Testis (tissue), 3 donors: ENCODE data around the gene PCID2. TPM values are rescaled to one million over a fixed set of nuclear protein-coding genes. Genes with fewer than 3 reads are reported as not detected.

Source experiments
- DNase-seq: peaks from one replicate; pipeline ENCODE4 v3.0.0-alpha.2; 2019
- H3K27ac ChIP-seq, 2 donors: fragments of 200-600 bp; sonication (generic); one replicate each; pipeline ENCODE4 v1.5.1; 2019
- H3K27me3 ChIP-seq: fragments of 200-600 bp; sonication (generic); one replicate; pipeline ENCODE4 v1.5.1; 2019
- H3K36me3 ChIP-seq: fragments of 200-600 bp; sonication (generic); one replicate; pipeline ENCODE4 v1.5.1; 2017; ENCODE audit warnings: low read depth; ENCODE audit errors: missing control alignments
- H3K4me1 ChIP-seq: fragments of 200-600 bp; sonication (generic); one replicate; pipeline ENCODE4 v1.5.1; 2019
- H3K4me3 ChIP-seq, 2 donors: fragments of 200-600 bp; sonication (generic); one replicate each; pipeline ENCODE4 v1.5.1; 2017 to 2019
- H3K9me3 ChIP-seq: fragments of 200-600 bp; sonication (generic); one replicate; pipeline ENCODE4 v1.5.1; 2017
- POLR2A ChIP-seq: fragments of 450-650 bp; IDR thresholded peaks from one replicate; pipeline ENCODE4 v1.6.1; 2017; ENCODE audit warnings: antibody characterized with exemption, mild to moderate bottlenecking, moderate library complexity
- WGBS, 2 donors: methylation state at CpG; one replicate each; pipeline ENCODE4 v1.1.5; 2018; 5-methylcytosine and 5-hydroxymethylcytosine counted together
- intact Hi-C: fragments of 100-400 bp; cut with DNase I; formaldehyde crosslinking; loops from one replicate; pipeline ENCODE4 v1.15.1; 2023; ENCODE audit warnings: low total_unique reads
- polyA plus RNA-seq: library from polyadenylated mRNA; stranded (reverse); fragments of 350-450 nt; fragmentation: Illumina TruSeq; extraction: RNeasy Lipid Tissue Mini Kit (QIAGEN cat#74804); gene quantifications from one replicate; pipeline ENCODE4 v1.2.3, GENCODE V29; 2014; ENCODE audit warnings: low read depth, low replicate concordance; ENCODE audit not compliant: insufficient read depth
- total RNA-seq, 2 donors: library from RNA; depleted of rRNA; stranded (reverse); fragments of >200 nt; gene quantifications; one replicate each; pipeline ENCODE4 v1.2.3, GENCODE V29; 2016
- TF ChIP-seq, protein P1 (sequence below), 3 experiments: fragments of 450-650 bp in 2 of 3; fragments of 200-600 bp in 1 of 3; sonication (generic) in 1 of 3; IDR thresholded peaks; one replicate each; pipeline ENCODE4 v1.5.1; 2016 to 2019; ENCODE audit warnings: antibody characterized with exemption in 3 of 3, mild to moderate bottlenecking in 2 of 3, moderate library complexity in 1 of 3

The PCID2 gene
- total and polyA plus RNA-seq, 3 donors from 2014 or later: 72.2 to 130 (median 73.4) TPM

DNA sequence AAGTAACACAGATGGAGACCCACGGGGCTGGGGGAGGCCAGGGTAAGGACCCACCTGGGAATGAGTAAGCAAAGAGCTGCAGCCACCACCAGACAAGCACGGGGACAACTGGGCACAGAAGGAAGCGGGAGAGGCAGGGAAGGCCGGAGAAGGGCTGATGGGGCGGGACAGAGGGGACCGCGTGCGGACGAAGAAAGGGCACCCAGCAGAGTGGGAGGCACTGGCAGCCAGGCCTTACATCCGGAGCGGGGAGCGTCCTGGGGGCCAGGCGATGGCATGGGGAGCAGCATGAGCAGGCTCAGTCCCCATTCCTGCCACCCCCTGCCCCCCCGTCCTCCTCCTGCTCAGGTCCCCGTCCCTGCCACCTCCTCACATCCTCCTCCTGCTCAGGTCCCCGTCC, 47.0 kb downstream of the PCID2 start:
- H3K27me3 ChIP-seq: no peaks in the 10 kb centered on the region
- TF ChIP-seq, protein P1, sequence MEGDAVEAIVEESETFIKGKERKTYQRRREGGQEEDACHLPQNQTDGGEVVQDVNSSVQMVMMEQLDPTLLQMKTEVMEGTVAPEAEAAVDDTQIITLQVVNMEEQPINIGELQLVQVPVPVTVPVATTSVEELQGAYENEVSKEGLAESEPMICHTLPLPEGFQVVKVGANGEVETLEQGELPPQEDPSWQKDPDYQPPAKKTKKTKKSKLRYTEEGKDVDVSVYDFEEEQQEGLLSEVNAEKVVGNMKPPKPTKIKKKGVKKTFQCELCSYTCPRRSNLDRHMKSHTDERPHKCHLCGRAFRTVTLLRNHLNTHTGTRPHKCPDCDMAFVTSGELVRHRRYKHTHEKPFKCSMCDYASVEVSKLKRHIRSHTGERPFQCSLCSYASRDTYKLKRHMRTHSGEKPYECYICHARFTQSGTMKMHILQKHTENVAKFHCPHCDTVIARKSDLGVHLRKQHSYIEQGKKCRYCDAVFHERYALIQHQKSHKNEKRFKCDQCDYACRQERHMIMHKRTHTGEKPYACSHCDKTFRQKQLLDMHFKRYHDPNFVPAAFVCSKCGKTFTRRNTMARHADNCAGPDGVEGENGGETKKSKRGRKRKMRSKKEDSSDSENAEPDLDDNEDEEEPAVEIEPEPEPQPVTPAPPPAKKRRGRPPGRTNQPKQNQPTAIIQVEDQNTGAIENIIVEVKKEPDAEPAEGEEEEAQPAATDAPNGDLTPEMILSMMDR (IDR thresholded peaks at IDR 0.05): no peak
- no peak for TF ChIP-seq POLR2A
- intact Hi-C loops: no loop called here
- H3K27ac ChIP-seq: no peak overlapping the region
- no peak for DNase-seq
- H3K4me1 ChIP-seq: no peaks in the 10 kb centered on the region
- WGBS, 2 donors: 50% methylated on average over 15 to 16 of the region's 16 CpGs
- no peaks in the 10 kb centered on the region for H3K9me3 ChIP-seq
- H3K4me3 ChIP-seq: no peak overlapping the region
- H3K36me3 ChIP-seq: no peaks in the 10 kb centered on the region

DNA sequence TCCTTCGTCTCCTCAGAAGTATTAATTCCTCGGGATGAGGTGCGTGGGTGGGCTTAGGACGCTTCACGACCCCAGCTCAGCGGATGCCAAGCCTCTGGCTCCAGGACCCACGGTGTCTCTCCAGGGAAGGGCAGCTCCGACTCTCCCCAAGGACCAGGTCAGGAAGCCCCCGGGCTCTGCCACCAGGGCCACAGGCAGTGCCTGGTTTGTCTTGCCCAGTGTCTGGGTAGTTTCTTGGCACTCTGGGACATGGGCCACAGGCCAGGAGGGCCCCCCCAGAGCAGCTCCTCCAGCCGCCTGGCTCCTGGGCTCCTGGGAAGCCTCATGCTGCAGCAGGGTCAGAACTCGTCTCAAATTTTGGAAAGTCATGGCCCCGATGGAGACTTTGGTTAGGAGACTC, 47.5 kb downstream of the PCID2 start:
- WGBS, 2 donors: 66 to 70% methylated on average over 8 to 12 of the region's 12 CpGs
- Histone ChIP-seq H3K4me3 (no peak overlapping the region), H3K27ac (no peak overlapping the region), H3K36me3 (no peaks in the 10 kb centered on the region), H3K27me3 (no peaks in the 10 kb centered on the region), H3K9me3 (no peaks in the 10 kb centered on the region), H3K4me1 (no peaks in the 10 kb centered on the region)
- DNase-seq: no peak
- no peak for TF ChIP-seq POLR2A
- TF ChIP-seq, protein P1 (IDR thresholded peaks at IDR 0.05): no peak
- intact Hi-C loops: no loop called here

DNA sequence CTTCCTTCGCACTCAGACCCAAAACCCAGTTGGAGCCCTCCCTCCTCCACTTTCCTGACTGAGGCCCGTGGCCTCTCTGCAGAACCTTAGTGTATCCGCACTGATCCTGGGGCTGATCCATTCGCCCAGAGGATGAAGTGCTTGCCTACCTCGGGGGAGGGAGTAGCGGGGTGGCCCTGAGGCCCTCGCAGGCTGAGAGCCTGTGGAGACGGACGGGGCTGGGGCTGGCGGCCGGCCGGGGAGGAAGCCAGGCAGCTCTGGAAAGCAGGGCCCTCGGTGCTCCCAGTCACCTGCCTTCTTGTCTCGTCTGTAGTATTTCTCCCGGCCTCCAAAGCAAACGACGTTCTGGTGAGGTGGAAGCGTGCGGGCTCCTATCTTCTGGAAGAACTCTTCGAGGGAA, 48.8 kb downstream of the PCID2 start:
- Histone ChIP-seq H3K27me3 (no peaks in the 10 kb centered on the region), H3K36me3 (no peaks in the 10 kb centered on the region), H3K9me3 (no peaks in the 10 kb centered on the region), H3K27ac (no peak overlapping the region), H3K4me3 (no peak overlapping the region), H3K4me1 (no peaks in the 10 kb centered on the region)
- DNase-seq: no peak
- no peak for TF ChIP-seq POLR2A
- TF ChIP-seq, protein P1 (IDR thresholded peaks at IDR 0.05): no peak
- WGBS, 2 donors: 85 to 89% methylated on average over 20 of the region's 20 CpGs
- intact Hi-C loops: no loop called here

DNA sequence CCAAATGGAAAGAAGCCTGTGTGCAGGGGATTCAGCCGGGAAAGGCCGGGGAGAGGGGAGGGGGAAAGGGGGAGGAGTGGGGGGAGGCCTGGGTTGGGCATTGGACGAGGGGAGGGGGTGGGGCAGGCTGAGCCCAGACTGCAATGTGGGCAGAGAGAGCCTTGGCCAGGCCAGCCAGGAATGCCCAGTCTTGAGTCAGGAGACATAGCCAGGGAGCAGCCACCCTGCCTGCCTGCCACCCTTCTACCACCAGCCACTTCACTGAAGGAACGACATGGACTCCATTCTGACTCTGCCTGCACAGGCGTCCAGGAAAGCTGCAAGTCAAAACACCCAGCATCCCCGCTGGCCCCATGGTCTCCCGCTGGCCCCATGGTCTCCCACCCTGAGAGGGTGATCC, 49.5 kb downstream of the PCID2 start:
- no peak for DNase-seq
- Histone ChIP-seq H3K4me3 (no peak overlapping the region), H3K36me3 (no peaks in the 10 kb centered on the region), H3K27me3 (no peaks in the 10 kb centered on the region), H3K9me3 (no peaks in the 10 kb centered on the region), H3K4me1 (no peaks in the 10 kb centered on the region), H3K27ac (no peak overlapping the region)
- intact Hi-C loops: no loop called here
- TF ChIP-seq, protein P1 (IDR thresholded peaks at IDR 0.05): no peak
- WGBS, 2 donors: 68 to 88% methylated on average over 7 of the region's 7 CpGs

DNA sequence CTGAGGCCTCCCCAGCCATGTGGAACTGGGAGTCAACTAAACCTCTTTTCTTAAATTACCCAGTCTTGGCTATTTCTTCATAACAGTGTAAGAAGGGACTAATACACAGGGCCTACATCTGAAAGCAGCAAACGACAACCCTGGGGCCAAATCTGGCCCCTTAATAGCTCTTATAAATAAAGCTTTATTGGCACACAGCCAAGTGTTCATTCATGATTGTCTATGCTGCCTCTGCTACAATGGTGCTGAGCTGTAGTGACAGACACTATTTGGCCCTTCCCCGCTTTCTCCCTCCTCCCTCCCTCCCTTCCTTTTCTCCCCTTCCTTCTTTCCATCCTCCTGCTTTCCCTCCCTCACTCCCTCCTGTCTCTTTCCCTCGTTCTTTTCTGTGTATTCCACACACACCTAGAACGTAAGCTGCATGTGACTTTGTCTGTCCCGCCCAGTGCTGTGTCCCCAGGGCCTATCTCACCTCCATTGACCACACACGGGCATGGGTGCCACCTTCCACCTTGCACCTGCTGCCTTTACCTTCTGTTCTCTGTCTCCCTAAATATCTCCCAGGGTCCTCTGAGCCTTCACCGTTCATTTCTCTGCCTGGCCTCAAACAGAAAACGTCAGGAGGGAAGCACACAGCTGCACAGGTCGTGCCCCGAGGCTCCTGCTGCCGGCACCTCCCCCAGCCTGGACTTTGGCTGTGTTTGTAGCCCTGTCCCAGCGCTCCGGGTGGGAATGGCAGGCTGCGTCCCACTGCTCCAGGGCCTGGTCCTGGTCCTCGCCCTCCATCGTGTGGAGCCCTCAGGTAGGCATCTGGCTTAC, 50.3 kb downstream of the PCID2 start, which contains the start of gene PROZ:
Gene PROZ (plus strand): TSS at position 720 of the 819 bp plus-strand sequence. CDS start 13 bp downstream, at position 733.
- H3K36me3 ChIP-seq: no peaks in the 10 kb centered on the region
- intact Hi-C loops: no loop called here

More for the DNA sequence above, 50.3 kb downstream of the PCID2 start, which contains the start of gene PROZ:
- Histone ChIP-seq H3K4me1 (no peaks in the 10 kb centered on the region), H3K27me3 (no peaks in the 10 kb centered on the region), H3K9me3 (no peaks in the 10 kb centered on the region), H3K4me3 (no peak within 1 kb of the TSS), H3K27ac (no peak within 1 kb of the TSS)
- no peak for DNase-seq
- 58 to 65% methylated on average over 16 of the region's 16 CpGs for WGBS, 2 donors
- TF ChIP-seq POLR2A: no peak
- TF ChIP-seq, protein P1 (IDR thresholded peaks at IDR 0.05): no peak
